A204.1 (cell line): ENCODE data around the gene CD19.

ENCODE experiments used
- FAIRE-seq: peaks from 2 replicates; lab custom pipeline; 2012; peaks lifted over from hg19 to GRCh38; lab: Jason Lieb, UNC

Gene CD19

DNA sequence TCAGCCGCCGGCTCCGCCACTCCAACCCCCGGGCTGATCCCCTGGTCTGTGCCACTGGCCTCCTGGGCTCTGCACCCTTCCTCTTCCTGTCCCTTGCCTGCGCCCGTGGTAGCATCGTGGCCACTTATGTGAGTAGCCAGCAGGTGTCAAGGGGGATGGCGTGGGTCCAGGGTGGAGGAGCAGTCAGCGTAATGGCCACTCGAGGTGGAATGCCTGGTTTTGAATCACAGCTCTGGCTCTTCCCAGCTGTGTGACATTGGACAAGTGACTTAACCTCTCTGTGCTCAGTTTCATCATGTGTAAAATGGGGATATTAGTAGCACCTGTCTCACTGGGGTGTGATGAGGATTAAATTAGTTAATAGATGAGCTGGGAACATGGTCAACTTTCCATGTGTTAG is 50.6 kb downstream of the CD19 start:
- FAIRE-seq, result no peak

DNA sequence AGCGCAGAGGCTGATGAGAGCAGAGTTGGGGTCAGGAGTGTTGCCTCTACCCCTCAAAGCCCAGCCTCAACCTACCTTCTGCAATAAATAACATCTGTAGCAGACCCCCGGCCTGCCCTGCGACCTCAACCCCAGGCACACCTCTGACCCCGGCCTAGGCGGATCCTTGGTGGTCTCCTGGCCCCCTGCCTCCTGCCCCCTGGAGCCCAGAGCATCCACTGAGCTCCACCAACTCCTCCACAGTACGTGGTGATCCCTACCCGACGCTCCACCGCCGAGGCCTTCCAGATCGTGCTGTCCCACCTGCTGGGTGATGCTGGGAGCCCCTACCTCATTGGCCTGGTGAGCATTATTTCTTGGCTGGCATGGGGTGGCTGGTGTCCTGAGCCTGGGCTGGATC is 51.2 kb downstream of the CD19 start:
- FAIRE-seq, result no peak

- FAIRE-seq, result no peak
Observed at GRCh38 chr16:28983644-28984043, 51.9 kb downstream of the CD19 start.

- FAIRE-seq, result no peak
Observed at GRCh38 chr16:28984091-28984490, 52.3 kb downstream of the CD19 start.

GRCh38 chr16:28984619-28985135 is 52.9 kb downstream of the CD19 start, which contains the start of gene LAT:
Gene LAT (plus strand): TSS chr16:28985052. CDS start chr16:28985418, 366 bp downstream.
- FAIRE-seq, result no peak

DNA sequence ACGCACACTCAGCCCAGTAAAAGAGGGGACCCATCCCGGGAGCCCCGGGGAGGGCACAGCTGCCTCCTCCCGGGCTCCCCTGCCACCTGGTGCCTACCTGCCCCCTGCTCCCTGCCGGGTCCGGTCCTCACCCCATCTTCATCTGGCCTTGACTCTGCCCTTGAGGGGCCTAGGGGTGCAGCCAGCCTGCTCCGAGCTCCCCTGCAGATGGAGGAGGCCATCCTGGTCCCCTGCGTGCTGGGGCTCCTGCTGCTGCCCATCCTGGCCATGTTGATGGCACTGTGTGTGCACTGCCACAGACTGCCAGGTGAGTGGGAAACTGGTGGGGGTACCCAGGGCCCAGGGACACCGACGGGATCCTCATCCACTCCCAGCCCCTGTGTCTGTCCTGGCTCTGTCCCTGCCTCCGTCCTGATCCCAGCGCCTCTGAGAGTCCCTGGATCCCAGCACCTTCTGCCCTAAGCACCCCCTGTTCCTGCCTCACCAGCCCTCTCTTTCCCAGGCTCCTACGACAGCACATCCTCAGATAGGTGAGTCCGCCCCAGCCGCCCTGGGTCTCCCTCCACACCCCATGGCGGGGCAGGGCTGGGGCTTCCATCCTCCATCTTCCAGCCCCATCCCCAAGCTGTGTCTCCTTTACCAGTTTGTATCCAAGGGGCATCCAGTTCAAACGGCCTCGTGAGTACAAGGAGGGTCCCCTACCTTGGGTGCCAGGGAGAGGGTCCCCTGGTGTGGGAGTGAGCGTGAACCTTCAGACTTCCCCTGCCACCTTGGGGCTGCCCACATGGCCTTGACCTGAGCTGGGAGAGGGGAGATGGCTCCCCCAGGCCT is 53.7 kb downstream of the CD19 start:
- FAIRE-seq, result no peak

DNA sequence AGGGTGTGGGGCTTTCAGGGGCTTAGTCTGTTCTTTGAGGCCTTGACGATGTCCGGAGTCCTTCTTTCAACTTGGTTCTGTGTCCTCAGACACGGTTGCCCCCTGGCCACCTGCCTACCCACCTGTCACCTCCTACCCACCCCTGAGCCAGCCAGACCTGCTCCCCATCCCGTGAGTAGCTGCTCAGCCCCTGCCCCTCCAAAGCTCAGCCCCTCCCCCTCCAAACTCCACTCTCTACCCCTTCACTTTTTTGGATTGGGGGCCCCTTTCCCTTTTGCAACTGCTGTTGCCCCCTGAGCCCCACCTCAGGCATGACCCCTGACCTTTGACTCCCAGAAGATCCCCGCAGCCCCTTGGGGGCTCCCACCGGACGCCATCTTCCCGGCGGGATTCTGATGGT is 54.3 kb downstream of the CD19 start:
- FAIRE-seq, result no peak

GRCh38 chr16:28986492-28986891 is 54.7 kb downstream of the CD19 start:
- no peak for FAIRE-seq

DNA sequence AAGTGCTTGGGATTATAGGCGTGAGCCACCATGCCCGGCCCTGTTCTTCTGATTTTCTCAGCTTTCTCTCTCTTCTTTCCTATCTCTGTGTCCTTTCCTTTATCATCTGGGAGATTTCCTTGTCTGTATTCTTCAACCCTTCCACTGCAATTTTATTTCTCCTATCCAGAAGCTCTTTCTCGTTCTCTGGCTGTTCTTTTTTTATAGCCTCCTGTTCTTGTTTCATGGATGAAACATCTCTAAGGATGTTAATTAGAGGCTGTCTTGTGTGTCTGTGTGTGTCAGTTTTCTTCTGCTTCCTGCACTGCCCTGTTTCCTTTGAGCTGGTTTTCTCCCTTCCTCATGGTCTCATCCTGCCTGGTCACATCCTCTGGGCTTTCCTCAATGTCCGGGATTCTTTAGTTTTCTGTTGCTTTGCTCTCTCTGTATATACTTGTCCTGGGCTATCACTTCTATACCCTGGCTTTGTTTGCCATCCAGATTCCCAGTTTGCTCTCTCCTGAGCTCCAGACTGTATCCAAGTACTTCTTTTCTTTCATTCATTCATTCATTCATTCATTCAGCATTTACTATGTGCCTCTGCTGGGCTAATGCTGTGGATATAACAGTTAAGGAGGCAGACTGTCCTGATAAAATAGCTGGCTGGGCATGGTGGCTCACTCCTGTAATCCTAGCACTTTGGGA is 55.5 kb downstream of the CD19 start:
- FAIRE-seq, result no peak
